ENCODE results near the gene CNTNAP2.

The CNTNAP2 gene

DNA sequence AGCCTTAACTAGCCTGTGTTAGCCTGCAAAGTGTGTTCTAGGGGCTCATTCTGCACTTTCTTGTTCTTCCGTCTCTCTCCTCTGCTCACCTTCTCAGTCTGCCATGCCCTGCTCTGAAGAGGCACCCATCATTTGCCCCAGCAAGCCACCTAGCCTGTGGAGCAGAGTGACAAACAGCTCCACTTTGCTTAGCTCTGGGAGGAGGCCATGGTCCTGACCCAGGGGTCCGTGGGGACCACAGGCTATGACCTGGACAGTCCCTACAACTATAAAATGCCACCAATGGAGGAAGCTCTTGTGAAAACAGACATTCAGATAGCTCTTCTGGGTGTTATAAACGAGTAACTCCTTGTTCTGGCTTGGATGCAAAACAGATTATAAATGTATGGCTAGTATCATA is 1029.6 kb downstream of the CNTNAP2 start:
- H3K4me1 ChIP-seq = no peaks in the 10 kb centered on the region
- no peak overlapping the region for H3K27ac ChIP-seq
- H3K27me3 ChIP-seq = no peaks in the 10 kb centered on the region
- no peaks in the 10 kb centered on the region for H3K36me3 ChIP-seq
- TF ChIP-seq Cebpa-rat (IDR thresholded peaks at IDR 0.05) = no peak
- no peak overlapping the region for H3K4me3 ChIP-seq
- H3K4me2 ChIP-seq = no peak overlapping the region
- peaks cover 0 to 18% (median 10%) of the 10 kb centered on the region in 11 experiments; a peak in 18 of 22 replicates for H3K9me3 ChIP-seq (replicated peaks in 1 of 11)
- H4K20me1 ChIP-seq = no peaks in the 10 kb centered on the region
- H3K9ac ChIP-seq = no peak overlapping the region

DNA sequence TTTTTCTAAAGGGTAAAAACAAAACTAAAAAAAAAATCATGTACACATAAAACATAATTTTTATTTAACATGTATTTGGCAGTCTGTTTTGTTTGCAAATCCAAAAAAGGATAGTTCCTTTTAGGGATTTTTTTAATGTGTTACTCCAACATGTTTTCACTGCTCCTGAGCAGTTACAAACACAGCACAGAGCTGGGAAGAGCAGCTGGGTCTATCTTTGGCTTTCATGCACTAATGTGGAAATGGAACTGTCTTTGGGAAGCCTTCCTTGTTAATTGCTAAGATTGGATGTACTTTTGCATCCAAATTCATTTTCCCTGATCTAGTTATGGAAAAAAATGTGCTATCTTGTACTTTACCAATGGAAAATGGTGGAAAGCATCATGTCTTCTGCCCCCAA is 1035.1 kb downstream of the CNTNAP2 start:
- Histone ChIP-seq H3K27ac (no peak overlapping the region), H3K9ac (no peak overlapping the region), H3K9me3 (replicated peaks in 1 of 11) (peaks cover 0 to 18% (median 10%) of the 10 kb centered on the region in 11 experiments; a peak in 18 of 22 replicates)

DNA sequence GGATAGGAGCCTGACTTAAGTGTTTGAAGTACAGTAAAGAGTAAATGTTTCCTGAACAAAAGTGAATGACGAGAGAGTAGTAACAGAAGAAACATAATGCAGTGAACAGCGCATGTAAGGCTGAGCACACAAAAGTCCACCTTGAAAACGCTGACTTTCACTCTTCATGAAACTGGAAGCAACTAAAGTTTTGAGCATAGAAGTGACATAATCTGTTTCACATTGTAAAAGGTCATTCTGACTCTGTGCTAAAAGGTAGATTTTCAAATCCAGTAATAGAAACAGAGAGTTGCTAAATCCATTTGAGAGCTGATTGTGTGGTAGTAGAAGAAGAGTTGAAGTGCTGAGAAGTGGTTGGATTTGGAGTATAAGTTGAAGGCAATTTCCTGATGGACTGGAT is 1037.0 kb downstream of the CNTNAP2 start:
- Histone ChIP-seq H3K9me3 (replicated peaks in 1 of 11) (peaks cover 0 to 9% (median 6%) of the 10 kb centered on the region in 11 experiments; a peak in 18 of 22 replicates), H4K20me1 (no peaks in the 10 kb centered on the region), H3K27me3 (no peaks in the 10 kb centered on the region), H3K4me3 (no peak overlapping the region), H3K27ac (no peak overlapping the region), H3K9ac (no peak overlapping the region), H3K4me1 (no peaks in the 10 kb centered on the region), H3K36me3 (no peaks in the 10 kb centered on the region), H3K4me2 (no peak overlapping the region)
- TF ChIP-seq Cebpa-rat (IDR thresholded peaks at IDR 0.05) = no peak

More for the DNA sequence above, 1035.1 kb downstream of the CNTNAP2 start:
- Histone ChIP-seq H3K4me3 (no peak overlapping the region), H4K20me1 (no peaks in the 10 kb centered on the region), H3K36me3 (no peaks in the 10 kb centered on the region), H3K4me1 (no peaks in the 10 kb centered on the region), H3K4me2 (no peak overlapping the region), H3K27me3 (no peaks in the 10 kb centered on the region)
- no peak for TF ChIP-seq Cebpa-rat (IDR thresholded peaks at IDR 0.05)

DNA sequence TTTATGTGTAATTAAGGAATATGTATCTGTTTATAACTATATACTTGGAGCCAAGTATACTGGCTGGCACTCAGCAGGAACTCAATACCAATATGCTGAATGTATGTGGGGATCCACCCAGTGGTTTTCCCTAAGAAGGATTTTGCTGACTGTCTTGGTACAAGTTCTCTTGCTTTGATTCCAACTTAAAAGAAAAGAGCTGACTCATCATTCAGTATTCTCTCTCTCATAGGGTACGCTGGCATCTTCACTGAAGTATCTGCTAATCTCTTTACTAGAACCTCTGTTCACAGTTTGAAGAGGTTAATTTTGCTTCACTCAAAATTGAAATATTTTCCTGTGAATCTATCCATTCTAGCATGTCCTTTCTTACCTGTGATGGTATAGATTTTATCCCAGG is 1044.8 kb downstream of the CNTNAP2 start:
- Histone ChIP-seq H3K27ac (no peak overlapping the region), H3K9me3 (replicated peaks in 1 of 11) (no peaks in the 10 kb centered on the region), H3K4me2 (no peak overlapping the region), H3K36me3 (no peaks in the 10 kb centered on the region), H3K27me3 (no peaks in the 10 kb centered on the region), H3K4me3 (no peak overlapping the region), H4K20me1 (no peaks in the 10 kb centered on the region), H3K4me1 (no peaks in the 10 kb centered on the region), H3K9ac (no peak overlapping the region)
- TF ChIP-seq Cebpa-rat (IDR thresholded peaks at IDR 0.05) = no peak

DNA sequence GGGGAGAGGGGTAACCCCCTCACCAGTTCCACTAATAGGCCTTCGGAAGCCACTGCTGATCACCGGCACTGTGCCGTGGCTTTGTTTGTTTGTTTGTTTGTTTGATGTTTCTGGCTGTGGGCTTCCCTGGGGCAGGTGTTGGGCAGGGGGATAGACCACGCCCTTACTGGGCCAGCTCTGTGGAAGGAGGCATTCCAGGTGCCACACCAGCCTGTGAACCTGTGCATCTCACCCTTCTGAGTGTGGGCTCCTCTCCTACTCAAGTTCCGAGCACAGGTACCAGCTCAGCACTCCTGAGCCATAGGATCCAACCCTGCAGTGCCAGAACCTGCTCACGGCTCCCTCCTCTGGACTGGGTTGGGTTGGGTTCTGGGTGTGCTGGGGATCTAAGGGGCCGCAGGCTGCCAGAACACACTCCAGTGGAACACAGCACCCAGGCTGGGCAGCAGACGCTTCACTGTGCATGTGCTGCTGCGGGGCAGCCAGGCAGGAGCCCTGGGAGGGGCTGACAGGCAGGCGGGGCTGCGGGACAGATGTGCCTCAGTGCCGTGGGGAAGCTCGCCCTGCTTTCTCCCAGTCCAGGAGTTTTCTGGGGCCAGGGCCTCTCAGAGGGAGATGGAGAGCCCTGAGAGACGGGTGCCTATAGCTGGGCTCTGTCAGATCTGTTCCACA is 1053.9 kb downstream of the CNTNAP2 start:
- H3K27ac ChIP-seq = no peak overlapping the region
- H3K9ac ChIP-seq = no peak overlapping the region
- no peak overlapping the region for H3K4me2 ChIP-seq
- H3K9me3 ChIP-seq (replicated peaks in 1 of 11) = no peaks in the 10 kb centered on the region
- H3K4me3 ChIP-seq = no peak overlapping the region
- H3K27me3 ChIP-seq = no peaks in the 10 kb centered on the region
- TF ChIP-seq Cebpa-rat (IDR thresholded peaks at IDR 0.05) = no peak
- no peaks in the 10 kb centered on the region for H4K20me1 ChIP-seq
- H3K4me1 ChIP-seq = no peaks in the 10 kb centered on the region
- no peaks in the 10 kb centered on the region for H3K36me3 ChIP-seq

DNA sequence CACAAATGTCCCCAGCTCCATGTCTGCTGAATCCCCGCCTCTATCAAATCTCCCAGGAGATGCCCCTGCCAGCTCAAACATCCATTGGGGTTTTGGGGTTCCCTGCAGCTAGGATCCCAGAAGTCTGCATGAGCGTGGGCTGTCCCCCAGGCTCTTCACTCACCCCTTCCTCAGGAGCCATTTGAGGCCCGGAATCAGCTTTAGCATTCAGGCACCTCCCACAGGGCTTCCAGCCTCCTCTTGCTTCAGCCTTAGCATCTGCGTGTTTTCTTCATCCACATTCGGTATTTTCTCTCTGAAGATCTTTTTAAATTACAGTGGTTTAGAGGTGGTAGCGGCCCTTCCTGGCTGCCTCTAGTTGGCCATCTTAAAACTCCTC is 1054.4 kb downstream of the CNTNAP2 start:
- Histone ChIP-seq H3K9me3 (replicated peaks in 1 of 11) (no peaks in the 10 kb centered on the region), H3K27ac (no peak overlapping the region), H3K36me3 (no peaks in the 10 kb centered on the region), H3K4me1 (no peaks in the 10 kb centered on the region), H4K20me1 (no peaks in the 10 kb centered on the region), H3K4me2 (no peak overlapping the region), H3K27me3 (no peaks in the 10 kb centered on the region), H3K4me3 (no peak overlapping the region), H3K9ac (no peak overlapping the region)
- TF ChIP-seq Cebpa-rat (IDR thresholded peaks at IDR 0.05) = no peak

DNA sequence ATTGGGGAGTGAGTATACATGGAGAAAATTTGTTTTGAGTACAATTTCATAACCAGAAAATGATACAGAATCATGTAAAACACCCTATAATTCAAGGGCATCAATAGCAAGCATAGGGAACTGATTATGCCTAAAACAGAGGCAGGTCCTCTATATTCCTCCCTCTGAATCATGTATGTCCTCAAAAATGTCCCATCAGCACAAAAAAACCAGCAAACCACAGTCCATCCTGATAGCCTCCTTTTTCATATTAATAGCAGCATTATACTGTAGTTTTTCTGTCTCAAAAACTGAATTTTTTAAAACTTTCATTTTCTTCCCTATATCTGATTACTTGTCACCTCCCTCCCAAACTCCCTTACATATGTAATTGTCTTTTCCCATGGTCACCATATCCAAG is 1057.3 kb downstream of the CNTNAP2 start:
- no peaks in the 10 kb centered on the region for H3K9me3 ChIP-seq (replicated peaks in 1 of 11)
- no peak overlapping the region for H3K4me3 ChIP-seq
- H3K27me3 ChIP-seq = no peaks in the 10 kb centered on the region
- H3K9ac ChIP-seq = no peak overlapping the region
- H3K27ac ChIP-seq = no peak overlapping the region
- no peaks in the 10 kb centered on the region for H4K20me1 ChIP-seq
- no peak for TF ChIP-seq Cebpa-rat (IDR thresholded peaks at IDR 0.05)
- H3K4me2 ChIP-seq = no peak overlapping the region
- H3K4me1 ChIP-seq = no peaks in the 10 kb centered on the region
- H3K36me3 ChIP-seq = no peaks in the 10 kb centered on the region

DNA sequence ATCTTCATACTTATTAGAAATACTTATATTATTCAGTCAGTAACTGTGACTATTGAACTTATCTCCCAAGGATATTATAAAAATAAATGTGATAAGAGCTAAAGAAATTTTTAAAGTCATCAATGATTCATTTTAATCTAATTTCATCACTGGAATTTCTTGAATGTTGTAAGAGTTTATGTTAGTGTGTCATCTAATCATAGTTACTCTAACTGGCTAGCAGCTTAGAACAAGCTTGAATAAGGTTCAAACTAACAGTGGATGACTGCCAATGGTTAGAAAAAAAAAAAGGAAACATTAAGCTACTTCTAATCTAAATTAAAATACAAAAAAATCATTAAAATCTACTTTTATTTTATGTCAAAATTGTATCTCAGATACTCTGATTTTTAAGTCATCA is 1066.3 kb downstream of the CNTNAP2 start:
- H3K9ac ChIP-seq = no peak overlapping the region
- H4K20me1 ChIP-seq = no peaks in the 10 kb centered on the region
- no peak overlapping the region for H3K4me3 ChIP-seq
- peaks cover 0 to 3% (median 0%) of the 10 kb centered on the region in 11 experiments; a peak in 1 of 22 replicates for H3K9me3 ChIP-seq (replicated peaks in 1 of 11)
- H3K27ac ChIP-seq = no peak overlapping the region
- no peaks in the 10 kb centered on the region for H3K4me1 ChIP-seq
- H3K27me3 ChIP-seq = no peaks in the 10 kb centered on the region
- H3K36me3 ChIP-seq = no peaks in the 10 kb centered on the region
- H3K4me2 ChIP-seq = no peak overlapping the region
- no peak for TF ChIP-seq Cebpa-rat (IDR thresholded peaks at IDR 0.05)

DNA sequence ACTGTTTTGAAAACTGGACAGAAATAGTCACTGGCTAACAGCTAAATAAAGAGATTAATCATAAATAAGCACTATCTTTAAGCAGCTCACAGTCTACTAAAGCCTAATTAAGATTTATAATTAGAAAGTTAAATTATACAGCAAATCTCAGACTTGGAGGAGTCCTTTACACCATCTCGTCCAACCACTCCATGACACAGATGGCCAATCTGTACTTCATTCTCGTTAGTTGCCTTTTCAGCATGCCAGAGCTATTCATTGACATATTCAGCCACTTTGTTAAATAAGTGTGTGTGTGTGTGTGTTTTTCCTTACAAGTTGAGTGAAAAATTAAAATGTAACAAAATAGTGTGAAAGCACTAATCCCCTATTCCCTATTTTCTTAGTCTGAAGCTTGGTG is 1066.7 kb downstream of the CNTNAP2 start:
- no peak overlapping the region for H3K4me3 ChIP-seq
- H3K9me3 ChIP-seq (replicated peaks in 1 of 11) = peaks cover 0 to 3% (median 0%) of the 10 kb centered on the region in 11 experiments; a peak in 1 of 22 replicates
- TF ChIP-seq Cebpa-rat (IDR thresholded peaks at IDR 0.05) = no peak
- no peaks in the 10 kb centered on the region for H4K20me1 ChIP-seq
- no peak overlapping the region for H3K9ac ChIP-seq
- H3K27me3 ChIP-seq = no peaks in the 10 kb centered on the region
- no peak overlapping the region for H3K4me2 ChIP-seq
- H3K27ac ChIP-seq = no peak overlapping the region
- H3K4me1 ChIP-seq = no peaks in the 10 kb centered on the region
- H3K36me3 ChIP-seq = no peaks in the 10 kb centered on the region

DNA sequence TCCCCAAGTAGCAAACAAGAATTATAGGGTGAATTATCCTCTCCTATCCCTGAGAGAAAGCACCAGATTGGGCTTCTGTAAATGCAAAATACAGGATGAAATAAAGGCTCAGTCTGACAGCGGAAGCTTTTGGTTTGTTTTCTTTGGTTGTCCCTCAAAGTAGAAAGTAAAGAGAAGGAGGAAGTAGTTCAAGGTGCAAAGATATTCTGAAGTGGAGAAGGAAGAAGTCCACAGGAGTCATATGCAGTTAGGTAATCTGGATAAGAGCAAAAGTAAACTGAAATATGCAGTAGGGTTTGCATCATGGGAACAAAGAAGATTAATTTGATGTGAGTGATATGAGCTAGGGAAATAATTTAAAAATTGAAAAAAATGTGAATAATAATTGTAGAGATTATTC is 1071.9 kb downstream of the CNTNAP2 start:
- Histone ChIP-seq H4K20me1 (no peaks in the 10 kb centered on the region), H3K27ac (no peak overlapping the region), H3K9ac (no peak overlapping the region), H3K4me3 (no peak overlapping the region), H3K9me3 (replicated peaks in 1 of 11) (peaks cover 0 to 3% (median 0%) of the 10 kb centered on the region in 11 experiments; a peak in 1 of 22 replicates), H3K4me1 (no peaks in the 10 kb centered on the region), H3K4me2 (no peak overlapping the region), H3K27me3 (no peaks in the 10 kb centered on the region), H3K36me3 (no peaks in the 10 kb centered on the region)
- no peak for TF ChIP-seq Cebpa-rat (IDR thresholded peaks at IDR 0.05)

All from BLaER1 treated with 17β-estradiol and CSF1 and Interleukin-3, amounts not matched to agents 10 nM and 100 nM (cell line).